ENCODE results near the gene ARPC4. TPM values are rescaled to one million over a fixed set of nuclear protein-coding genes. Genes with fewer than 3 reads are reported as not detected.

The ARPC4 gene
- total and polyA plus RNA-seq, 2 of the 13 experiments (the other 11 are each of a cell fraction or from before 2014, with no cell fraction given), result 30.1 to 83.6 TPM

GRCh38 chr3:9817436-9817835 is 24.6 kb downstream of the ARPC4 start:
- POLR2A ChIA-PET, result no interaction called here
- BruUV-seq (replicated peaks), result no TSS peak
- Histone ChIP-seq H3K27ac (ENCODE audit: extremely low read length, insufficient read depth, low read length) (no peak overlapping the region), H3K4me1 (ENCODE audit: insufficient read depth, low read length) (no peaks in the 10 kb centered on the region), H4K20me1 (ENCODE audit: insufficient read depth, low read length) (no peaks in the 10 kb centered on the region), H3K79me2 (ENCODE audit: insufficient read depth, low read length) (no peaks in the 10 kb centered on the region), H3K9me3 (ENCODE audit: low read length) (no peaks in the 10 kb centered on the region), H3K27me3 (ENCODE audit: control insufficient read depth in 1 of 2, insufficient read depth in 2 of 2, low read length in 2 of 2) (no peaks in the 10 kb centered on the region), H3K4me2 (ENCODE audit: low read depth, low read length) (no peak overlapping the region), H3K4me3 (replicated peaks in 1 of 3; ENCODE audit: insufficient read depth in 1 of 3, low read depth in 2 of 3, low read length in 3 of 3) (no peak overlapping the region), H3K36me3 (replicated peaks in 1 of 2; ENCODE audit: control insufficient read depth in 1 of 2, insufficient read depth in 2 of 2, low read length in 2 of 2) (peaks cover 4 to 14% of the 10 kb centered on the region in 2 experiments; a peak in 4 of 5 replicates), H2AFZ (ENCODE audit: low read length) (no peak overlapping the region), H3K9ac (ENCODE audit: insufficient read depth, low read depth, low read length) (no peak overlapping the region)
- no peak for TF ChIP-seq MATR3 (CRISPR knock-in tag; IDR thresholded peaks at IDR 0.05)
- no peak for DNase-seq (ENCODE audit: low spot score)
- intact Hi-C loops (cut with micrococcal nuclease; ENCODE audit: unreplicated experiment), result no loop called here
- no peak for ATAC-seq
- CTCF ChIA-PET (ENCODE audit: low intra/inter-chr PET ratio, low total read pairs), result no interaction called here
- in situ Hi-C loops (cut with HindIII; ENCODE audit: extremely low pct_ligation_motif_present, low pct_unique_long_range_greater_than_20kb), result no loop called here
- FAIRE-seq, result no peak
- WGBS (ENCODE audit: low lambda C conversion rate), result 93% methylated on average over 4 of the region's 6 CpGs

- POLR2A ChIA-PET, result no interaction called here
- no peak overlapping the region for H2AFZ ChIP-seq (ENCODE audit: low read length)
- no peak for ATAC-seq
- H3K79me2 ChIP-seq (ENCODE audit: insufficient read depth, low read length), result no peaks in the 10 kb centered on the region
- H3K27ac ChIP-seq (ENCODE audit: extremely low read length, insufficient read depth, low read length), result no peak overlapping the region
- no peak overlapping the region for H3K4me3 ChIP-seq (replicated peaks in 1 of 3; ENCODE audit: insufficient read depth in 1 of 3, low read depth in 2 of 3, low read length in 3 of 3)
- no peak overlapping the region for H3K4me2 ChIP-seq (ENCODE audit: low read depth, low read length)
- H3K9me3 ChIP-seq (ENCODE audit: low read length), result no peaks in the 10 kb centered on the region
- no peaks in the 10 kb centered on the region for H4K20me1 ChIP-seq (ENCODE audit: insufficient read depth, low read length)
- no TSS peak for BruUV-seq (replicated peaks)
- peaks cover 1 to 3% of the 10 kb centered on the region in 2 experiments; a peak in 1 of 5 replicates for H3K36me3 ChIP-seq (replicated peaks in 1 of 2; ENCODE audit: control insufficient read depth in 1 of 2, insufficient read depth in 2 of 2, low read length in 2 of 2)
- CTCF ChIA-PET (ENCODE audit: low intra/inter-chr PET ratio, low total read pairs), result no interaction called here
- no peak overlapping the region for H3K9ac ChIP-seq (ENCODE audit: insufficient read depth, low read depth, low read length)
- FAIRE-seq, result no peak
- TF ChIP-seq IRX3 (CRISPR knock-in tag; IDR thresholded peaks at IDR 0.05; ENCODE audit: borderline replicate concordance, low read depth) (no peak), MED1 (CRISPR knock-in tag; IDR thresholded peaks at IDR 0.05) (no peak), MZF1 (CRISPR knock-in tag; IDR thresholded peaks at IDR 0.05; ENCODE audit: borderline replicate concordance) (no peak), MIER3 (CRISPR knock-in tag; IDR thresholded peaks at IDR 0.05; ENCODE audit: borderline replicate concordance) (no peak), KLF9 (CRISPR knock-in tag; IDR thresholded peaks at IDR 0.05; ENCODE audit: low read depth) (no peak), TRIM24 (CRISPR knock-in tag; IDR thresholded peaks at IDR 0.05) (no peak), SOX13 (IDR thresholded peaks at IDR 0.05) (no peak), SOX13 (CRISPR knock-in tag; conservative IDR thresholded peaks at IDR 0.05 in 1 of 2, IDR thresholded peaks at IDR 0.05 in 1 of 2) (no peak), RFXANK (CRISPR knock-in tag; IDR thresholded peaks at IDR 0.05) (no peak), ZNF567 (CRISPR knock-in tag; IDR thresholded peaks at IDR 0.05; ENCODE audit: borderline replicate concordance) (no peak), KDM3A (CRISPR knock-in tag; IDR thresholded peaks at IDR 0.05; ENCODE audit: low read depth) (no peak)
- TF ChIP-seq, protein P1, sequence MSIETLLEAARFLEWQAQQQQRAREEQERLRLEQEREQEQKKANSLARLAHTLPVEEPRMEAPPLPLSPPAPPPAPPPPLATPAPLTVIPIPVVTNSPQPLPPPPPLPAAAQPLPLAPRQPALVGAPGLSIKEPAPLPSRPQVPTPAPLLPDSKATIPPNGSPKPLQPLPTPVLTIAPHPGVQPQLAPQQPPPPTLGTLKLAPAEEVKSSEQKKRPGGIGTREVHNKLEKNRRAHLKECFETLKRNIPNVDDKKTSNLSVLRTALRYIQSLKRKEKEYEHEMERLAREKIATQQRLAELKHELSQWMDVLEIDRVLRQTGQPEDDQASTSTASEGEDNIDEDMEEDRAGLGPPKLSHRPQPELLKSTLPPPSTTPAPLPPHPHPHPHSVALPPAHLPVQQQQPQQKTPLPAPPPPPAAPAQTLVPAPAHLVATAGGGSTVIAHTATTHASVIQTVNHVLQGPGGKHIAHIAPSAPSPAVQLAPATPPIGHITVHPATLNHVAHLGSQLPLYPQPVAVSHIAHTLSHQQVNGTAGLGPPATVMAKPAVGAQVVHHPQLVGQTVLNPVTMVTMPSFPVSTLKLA (IDR thresholded peaks at IDR 0.05), result no peak
- intact Hi-C loops (cut with micrococcal nuclease; ENCODE audit: unreplicated experiment) (no loop called here), in situ Hi-C loops (cut with HindIII; ENCODE audit: extremely low pct_ligation_motif_present, low pct_unique_long_range_greater_than_20kb) (no loop called here)
- no peaks in the 10 kb centered on the region for H3K4me1 ChIP-seq (ENCODE audit: insufficient read depth, low read length)
- no peaks in the 10 kb centered on the region for H3K27me3 ChIP-seq (ENCODE audit: control insufficient read depth in 1 of 2, insufficient read depth in 2 of 2, low read length in 2 of 2)
- DNase-seq (ENCODE audit: low spot score), result no peak
- WGBS (ENCODE audit: low lambda C conversion rate), result 95% methylated on average over 7 of the region's 7 CpGs
These were observed 25.9 kb downstream of the ARPC4 start for GRCh38 chr3:9818666-9819335.

Data from HepG2 (cell line).